Astrocyte of the spinal cord (primary cell): ENCODE results near the gene PNKD.

ENCODE experiments used
- DNase-seq: peaks from one replicate; pipeline ENCODE4 v3.0.0; 2011; ENCODE audit warnings: low read depth, low spot score
- H3K4me3 ChIP-seq: 2 replicates; pipeline ENCODE4 v1.5.1; 2011; ENCODE audit warnings: low read depth, mild to moderate bottlenecking, low read length, moderate library complexity
- in situ Hi-C: cut with HindIII; loops from 2 replicates; pipeline ENCODE4 v1.10.0; 2017; ENCODE audit warnings: low sequenced_read_pairs
- TF ChIP-seq, protein P1 (sequence below): IDR thresholded peaks from 2 replicates; pipeline ENCODE4 v1.5.1; 2012; ENCODE audit warnings: low read depth, mild to moderate bottlenecking, low read length, inconsistent platforms

Gene PNKD

GRCh38 chr2:218253232-218253625 lies 17.1 kb upstream of the PNKD start:
- in situ Hi-C loops = no loop called here
- TF ChIP-seq, protein P1, sequence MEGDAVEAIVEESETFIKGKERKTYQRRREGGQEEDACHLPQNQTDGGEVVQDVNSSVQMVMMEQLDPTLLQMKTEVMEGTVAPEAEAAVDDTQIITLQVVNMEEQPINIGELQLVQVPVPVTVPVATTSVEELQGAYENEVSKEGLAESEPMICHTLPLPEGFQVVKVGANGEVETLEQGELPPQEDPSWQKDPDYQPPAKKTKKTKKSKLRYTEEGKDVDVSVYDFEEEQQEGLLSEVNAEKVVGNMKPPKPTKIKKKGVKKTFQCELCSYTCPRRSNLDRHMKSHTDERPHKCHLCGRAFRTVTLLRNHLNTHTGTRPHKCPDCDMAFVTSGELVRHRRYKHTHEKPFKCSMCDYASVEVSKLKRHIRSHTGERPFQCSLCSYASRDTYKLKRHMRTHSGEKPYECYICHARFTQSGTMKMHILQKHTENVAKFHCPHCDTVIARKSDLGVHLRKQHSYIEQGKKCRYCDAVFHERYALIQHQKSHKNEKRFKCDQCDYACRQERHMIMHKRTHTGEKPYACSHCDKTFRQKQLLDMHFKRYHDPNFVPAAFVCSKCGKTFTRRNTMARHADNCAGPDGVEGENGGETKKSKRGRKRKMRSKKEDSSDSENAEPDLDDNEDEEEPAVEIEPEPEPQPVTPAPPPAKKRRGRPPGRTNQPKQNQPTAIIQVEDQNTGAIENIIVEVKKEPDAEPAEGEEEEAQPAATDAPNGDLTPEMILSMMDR = no peak
- DNase-seq = no peak
- H3K4me3 ChIP-seq = no peak overlapping the region

DNA sequence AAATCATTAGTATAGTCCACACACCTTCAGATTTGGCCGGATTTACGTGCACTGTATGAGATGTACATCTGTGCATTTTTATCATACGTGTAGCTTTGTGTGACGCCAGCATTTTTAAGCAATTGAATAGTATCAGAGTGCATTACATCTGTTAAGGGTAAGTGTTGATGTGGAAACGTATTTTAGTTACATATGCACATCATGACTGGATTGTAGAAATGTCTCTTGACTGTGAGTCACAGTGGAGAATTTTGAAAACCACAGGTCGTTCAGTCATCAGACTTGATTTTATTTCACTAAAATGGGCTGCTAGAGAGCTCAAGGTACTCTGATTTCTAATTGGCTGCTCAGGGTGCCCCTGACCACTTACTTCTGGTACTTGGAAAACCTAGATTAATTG lies 14.9 kb upstream of the PNKD start:
- TF ChIP-seq, protein P1 = no peak
- no peak overlapping the region for H3K4me3 ChIP-seq
- in situ Hi-C loops = no loop called here
- peak; percentile 29 for DNase-seq

GRCh38 chr2:218256612-218257350 lies 13.5 kb upstream of the PNKD start:
- in situ Hi-C loops = no loop called here
- no peak overlapping the region for H3K4me3 ChIP-seq
- TF ChIP-seq, protein P1 = no peak
- no peak for DNase-seq

- in situ Hi-C loops = no loop called here
- TF ChIP-seq, protein P1 = peak; percentile 68
- no peak for DNase-seq
- no peak overlapping the region for H3K4me3 ChIP-seq
These were observed 12.8 kb upstream of the PNKD start for GRCh38 chr2:218257390-218257981.

GRCh38 chr2:218259099-218259961 lies 11.0 kb upstream of the PNKD start:
- in situ Hi-C loops = no loop called here
- TF ChIP-seq, protein P1 = no peak

DNA sequence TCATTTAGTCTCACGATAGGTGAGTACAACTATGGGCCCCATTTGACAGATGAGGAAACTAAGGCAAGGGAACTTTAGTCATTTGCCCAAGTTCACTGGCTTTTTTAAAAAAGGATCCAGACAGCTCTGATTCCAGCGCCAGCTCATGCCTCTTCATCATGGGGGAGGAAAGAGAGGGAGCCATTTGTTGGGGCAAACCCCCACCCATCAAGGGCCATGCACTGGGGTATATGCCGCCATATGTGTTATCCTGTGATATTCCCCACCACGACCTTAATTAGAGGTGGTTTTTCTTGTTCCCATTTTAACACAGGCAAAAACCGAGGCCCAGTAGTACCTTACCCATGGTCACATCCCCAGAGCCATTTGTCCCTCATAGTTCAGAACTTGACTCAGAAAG lies 10.2 kb upstream of the PNKD start:
- in situ Hi-C loops = no loop called here
- DNase-seq = no peak
- TF ChIP-seq, protein P1 = no peak
- no peak overlapping the region for H3K4me3 ChIP-seq

More at GRCh38 chr2:218259099-218259961, 11.0 kb upstream of the PNKD start:
- H3K4me3 ChIP-seq = no peak overlapping the region
- peak; percentile 58 for DNase-seq
